GM12864 (cell line): ENCODE results near the gene GSTK1.

Experiments
- DNase-seq: peaks from one replicate; pipeline ENCODE4 v3.0.0-alpha.2; 2011; ENCODE audit warnings: low read depth
- H3K4me3 ChIP-seq: 2 replicates; pipeline ENCODE4 v1.5.1; 2011; ENCODE audit warnings: mild to moderate bottlenecking, low read depth, low read length, control low read depth
- TF ChIP-seq, protein P1 (sequence below): IDR thresholded peaks from 2 replicates; pipeline ENCODE4 v1.5.1; 2011; ENCODE audit warnings: low read depth, mild to moderate bottlenecking, moderate library complexity, low read length, control low read depth, inconsistent platforms; ENCODE audit errors: missing control alignments

The GSTK1 gene

DNA sequence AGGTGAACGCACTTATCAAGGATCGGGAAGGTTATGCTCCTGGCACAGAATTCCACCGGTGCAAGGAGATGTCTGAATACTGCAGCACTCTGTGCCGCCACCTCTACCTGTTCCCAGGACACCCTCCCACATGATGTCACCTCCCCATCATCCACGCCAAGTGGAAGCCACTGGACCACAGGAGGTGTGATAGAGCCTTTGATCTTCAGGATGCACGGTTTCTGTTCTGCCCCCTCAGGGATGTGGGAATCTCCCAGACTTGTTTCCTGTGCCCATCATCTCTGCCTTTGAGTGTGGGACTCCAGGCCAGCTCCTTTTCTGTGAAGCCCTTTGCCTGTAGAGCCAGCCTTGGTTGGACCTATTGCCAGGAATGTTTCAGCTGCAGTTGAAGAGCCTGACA lies 41.7 kb downstream of the GSTK1 start:
- TF ChIP-seq, protein P1, sequence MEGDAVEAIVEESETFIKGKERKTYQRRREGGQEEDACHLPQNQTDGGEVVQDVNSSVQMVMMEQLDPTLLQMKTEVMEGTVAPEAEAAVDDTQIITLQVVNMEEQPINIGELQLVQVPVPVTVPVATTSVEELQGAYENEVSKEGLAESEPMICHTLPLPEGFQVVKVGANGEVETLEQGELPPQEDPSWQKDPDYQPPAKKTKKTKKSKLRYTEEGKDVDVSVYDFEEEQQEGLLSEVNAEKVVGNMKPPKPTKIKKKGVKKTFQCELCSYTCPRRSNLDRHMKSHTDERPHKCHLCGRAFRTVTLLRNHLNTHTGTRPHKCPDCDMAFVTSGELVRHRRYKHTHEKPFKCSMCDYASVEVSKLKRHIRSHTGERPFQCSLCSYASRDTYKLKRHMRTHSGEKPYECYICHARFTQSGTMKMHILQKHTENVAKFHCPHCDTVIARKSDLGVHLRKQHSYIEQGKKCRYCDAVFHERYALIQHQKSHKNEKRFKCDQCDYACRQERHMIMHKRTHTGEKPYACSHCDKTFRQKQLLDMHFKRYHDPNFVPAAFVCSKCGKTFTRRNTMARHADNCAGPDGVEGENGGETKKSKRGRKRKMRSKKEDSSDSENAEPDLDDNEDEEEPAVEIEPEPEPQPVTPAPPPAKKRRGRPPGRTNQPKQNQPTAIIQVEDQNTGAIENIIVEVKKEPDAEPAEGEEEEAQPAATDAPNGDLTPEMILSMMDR = no peak
- H3K4me3 ChIP-seq = no peak overlapping the region
- DNase-seq = no peak

DNA sequence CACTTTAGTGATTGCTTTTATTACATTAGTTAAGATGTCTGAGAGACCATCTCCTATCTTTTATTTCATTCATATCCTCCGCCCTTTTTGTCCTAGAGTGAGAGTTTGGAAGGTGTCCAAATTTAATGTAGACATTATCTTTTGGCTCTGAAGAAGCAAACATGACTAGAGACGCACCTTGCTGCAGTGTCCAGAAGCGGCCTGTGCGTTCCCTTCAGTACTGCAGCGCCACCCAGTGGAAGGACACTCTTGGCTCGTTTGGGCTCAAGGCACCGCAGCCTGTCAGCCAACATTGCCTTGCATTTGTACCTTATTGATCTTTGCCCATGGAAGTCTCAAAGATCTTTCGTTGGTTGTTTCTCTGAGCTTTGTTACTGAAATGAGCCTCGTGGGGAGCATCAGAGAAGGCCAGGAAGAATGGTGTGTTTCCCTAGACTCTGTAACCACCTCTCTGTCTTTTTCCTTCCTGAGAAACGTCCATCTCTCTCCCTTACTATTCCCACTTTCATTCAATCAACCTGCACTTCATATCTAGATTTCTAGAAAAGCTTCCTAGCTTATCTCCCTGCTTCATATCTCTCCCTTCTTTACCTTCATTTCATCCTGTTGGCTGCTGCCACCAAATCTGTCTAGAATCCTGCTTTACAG lies 42.3 kb downstream of the GSTK1 start:
- no peak for DNase-seq
- TF ChIP-seq, protein P1 = peak; percentile 76
- no peak overlapping the region for H3K4me3 ChIP-seq

DNA sequence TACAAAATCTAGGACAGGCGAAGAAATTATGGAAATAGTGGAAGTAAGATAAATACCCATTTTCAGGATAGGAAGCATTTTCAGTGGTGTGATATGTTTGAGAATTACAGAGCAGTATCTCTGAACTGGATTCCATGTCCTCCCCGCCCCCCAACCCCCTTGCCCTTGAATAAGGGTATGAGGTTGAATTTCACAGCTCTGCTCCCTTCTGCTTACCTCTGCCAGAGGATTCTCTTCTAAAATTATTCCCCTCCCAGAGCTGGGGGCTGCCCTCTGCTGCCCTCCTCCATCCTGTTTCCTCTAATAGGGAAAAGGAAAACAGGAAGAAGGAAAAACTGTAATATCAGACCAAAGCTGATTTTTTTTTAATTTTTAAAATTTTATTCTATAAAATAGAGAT lies 45.4 kb downstream of the GSTK1 start:
- no peak overlapping the region for H3K4me3 ChIP-seq
- TF ChIP-seq, protein P1 = no peak
- no peak for DNase-seq

DNA sequence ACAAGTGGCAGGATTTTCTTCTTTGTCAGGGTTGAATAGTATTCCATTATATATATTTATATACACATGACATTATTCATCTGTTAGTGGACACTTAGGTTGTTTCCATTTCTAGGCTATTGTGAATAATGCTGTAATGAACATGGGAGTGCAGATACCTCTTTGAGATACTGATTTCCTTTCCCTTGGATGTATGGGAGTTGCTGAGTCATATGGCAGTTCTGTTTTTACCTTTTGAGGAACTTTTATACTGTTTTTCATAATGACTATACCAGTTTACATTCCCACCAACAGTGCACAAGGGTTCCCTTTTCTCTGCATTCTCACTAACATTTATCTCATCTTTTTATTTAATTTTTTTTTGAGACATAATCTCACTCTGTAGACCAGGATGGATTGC lies 50.9 kb downstream of the GSTK1 start:
- no peak overlapping the region for H3K4me3 ChIP-seq
- no peak for DNase-seq
- TF ChIP-seq, protein P1 = no peak

DNA sequence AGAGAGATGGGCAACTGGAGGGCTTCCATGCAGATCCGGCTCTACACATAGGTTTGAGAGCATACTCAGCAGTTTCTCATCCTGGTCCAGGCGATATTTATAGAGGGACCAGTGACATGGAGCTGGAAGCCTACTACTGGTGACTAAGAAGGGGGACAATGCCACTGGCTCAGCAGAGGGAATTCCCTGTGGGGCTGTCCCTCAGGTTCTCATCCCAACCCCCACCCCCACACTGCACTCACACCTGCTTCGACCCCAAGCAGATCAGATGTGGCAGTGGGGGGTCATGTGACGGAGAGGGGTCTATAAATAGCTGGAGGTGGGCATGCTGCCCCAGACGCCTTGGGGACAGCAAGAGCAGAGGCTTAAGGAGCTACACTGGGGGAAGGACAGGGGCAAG lies 52.5 kb downstream of the GSTK1 start, which contains the start of gene CLCN1:
TSS of gene CLCN1 (plus strand) at position 336 of the 400 bp plus-strand sequence. CDS start 102 bp downstream, outside the sequence.
- H3K4me3 ChIP-seq = no peak within 1 kb of the TSS
- no peak for DNase-seq
- TF ChIP-seq, protein P1 = no peak

DNA sequence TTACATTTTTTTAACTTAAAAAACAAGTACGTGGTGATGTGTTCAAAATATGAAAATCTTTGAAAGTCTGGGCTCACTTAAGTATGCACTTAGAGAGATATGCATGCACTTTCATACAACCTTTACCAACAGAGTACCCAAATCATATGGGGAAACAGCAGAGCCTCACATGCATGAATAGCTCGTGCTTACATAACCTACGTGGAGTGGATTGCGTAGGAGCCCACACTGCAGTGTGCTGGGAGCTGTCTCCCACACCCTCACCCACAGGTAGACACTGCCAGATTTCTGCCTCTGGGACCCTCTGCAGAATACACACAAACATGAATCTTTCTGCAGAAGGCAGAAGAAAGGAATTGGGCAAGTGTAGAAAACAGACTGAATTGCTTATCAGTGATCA lies 53.3 kb downstream of the GSTK1 start:
- TF ChIP-seq, protein P1 = no peak

DNA sequence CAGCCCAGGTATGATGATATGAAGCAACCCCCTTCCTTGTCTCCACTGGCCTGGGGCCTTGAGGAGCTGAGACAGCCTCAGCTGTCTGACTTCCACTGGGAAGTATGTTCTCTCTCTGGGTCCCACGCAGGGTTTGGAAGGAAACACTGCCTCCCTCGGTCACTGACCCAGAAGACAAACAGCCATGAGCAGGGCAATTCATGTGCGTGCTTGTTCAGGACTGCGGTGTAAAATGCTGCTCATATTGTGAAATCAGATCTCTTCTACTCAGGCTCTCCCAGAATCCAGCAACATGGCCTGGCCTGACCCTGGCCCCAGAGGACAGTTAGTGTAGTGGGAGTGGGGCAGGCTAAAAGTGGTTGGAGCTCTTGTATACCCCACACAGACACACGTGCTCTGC lies 55.4 kb downstream of the GSTK1 start:
- DNase-seq = no peak
- no peak overlapping the region for H3K4me3 ChIP-seq
- TF ChIP-seq, protein P1 = no peak

More for the DNA sequence above, 53.3 kb downstream of the GSTK1 start:
- no peak overlapping the region for H3K4me3 ChIP-seq
- DNase-seq = no peak
